Measurements from ENCODE around the gene LITAF. TPM values are rescaled to one million over a fixed set of nuclear protein-coding genes. Genes with fewer than 3 reads are reported as not detected.

Gene LITAF
- total and polyA plus RNA-seq, 2 of the 4 experiments (the other 2 are of a cell fraction) = 113 to 206 TPM

GRCh38 chr16:11536104-11536866 lies 50.4 kb downstream of the LITAF start:
- BruUV-seq (replicated peaks) = no TSS peak
- intact Hi-C loops (cut with micrococcal nuclease) = no loop called here

More at GRCh38 chr16:11536104-11536866, 50.4 kb downstream of the LITAF start:
- no peak overlapping the region for H3K18ac ChIP-seq (ENCODE audit: low read depth, low read length)
- H2BK20ac ChIP-seq (ENCODE audit: low read depth, low read length) = no peak overlapping the region
- no peak overlapping the region for H2BK120ac ChIP-seq (ENCODE audit: low read depth, low read length)
- H3K4ac ChIP-seq (ENCODE audit: low read depth, low read length) = no peak overlapping the region
- H4K8ac ChIP-seq (ENCODE audit: low read depth in 2 of 2, low read length in 2 of 2) = no peak overlapping the region
- no peak overlapping the region for H2AFZ ChIP-seq (replicated peaks; ENCODE audit: low read length, poor library complexity)
- ATAC-seq (ENCODE audit: low read depth) = no peak
- H3K27ac ChIP-seq (ENCODE audit: insufficient read depth, low read length) = no peak overlapping the region
- H4K20me1 ChIP-seq (ENCODE audit: insufficient read depth, low read length) = no peaks in the 10 kb centered on the region
- in situ Hi-C loops (cut with MboI; ENCODE audit: low sequenced_read_pairs) (loop anchor here (25.0 kb wide), 1 partner anchor 574 kb away; no protein-coding TSS in a partner anchor), dilution Hi-C loops (cut with HindIII; ENCODE audit: low sequenced_read_pairs, unreplicated experiment) (no loop called here)
- no peak overlapping the region for H3K14ac ChIP-seq (replicated peaks; ENCODE audit: low read depth, low read length)
- H3K9ac ChIP-seq (ENCODE audit: low read depth, low read length) = no peak overlapping the region
- 33% methylated on average over 1 of the region's 15 CpGs; no CpG with 5 or more reads in 1 of the 2 experiments for WGBS, 2 experiments (ENCODE audit: extremely low coverage in 2 of 2, insufficient read length in 1 of 2)
- no peak overlapping the region for H2BK15ac ChIP-seq (ENCODE audit: low read depth, low read length)
- H3K9me1 ChIP-seq (ENCODE audit: insufficient read depth, low read length) = no peaks in the 10 kb centered on the region; the same call in 1 of the 2 replicates
- TF ChIP-seq MAZ (IDR thresholded peaks at IDR 0.05; ENCODE audit: borderline replicate concordance, low read depth, low read length) (no peak), ELK1 (IDR thresholded peaks at IDR 0.05; ENCODE audit: borderline replicate concordance, low read depth, low read length) (no peak), MAFK (IDR thresholded peaks at IDR 0.05; ENCODE audit: low read depth, low read length) (no peak), RCOR1 (IDR thresholded peaks at IDR 0.05; ENCODE audit: insufficient replicate concordance, low read length) (no peak), POLR2A (IDR thresholded peaks at IDR 0.05; ENCODE audit: low read depth, low read length) (no peak), RFX5 (IDR thresholded peaks at IDR 0.05; ENCODE audit: low read depth, low read length) (no peak), MXI1 (IDR thresholded peaks at IDR 0.05; ENCODE audit: borderline replicate concordance, low read depth, low read length) (no peak), SMC3 (IDR thresholded peaks at IDR 0.05; ENCODE audit: low read depth, low read length) (no peak), USF2 (IDR thresholded peaks at IDR 0.05; ENCODE audit: low read depth, low read length) (no peak), CHD1 (IDR thresholded peaks at IDR 0.05; ENCODE audit: low read depth, low read length) (no peak)
- H3K4me2 ChIP-seq (ENCODE audit: low read depth, low read length) = no peak overlapping the region
- no peaks in the 10 kb centered on the region for H3K36me3 ChIP-seq (ENCODE audit: control insufficient read depth, insufficient read depth, low read length)
- no peak for DNase-seq
- H4K91ac ChIP-seq (ENCODE audit: insufficient read depth, low read depth, low read length) = no peak overlapping the region
- H2AK5ac ChIP-seq (ENCODE audit: low read depth, low read length) = no peak overlapping the region
- H3K27me3 ChIP-seq (ENCODE audit: control insufficient read depth, insufficient read depth, low read length) = no peaks in the 10 kb centered on the region
- H3K4me3 ChIP-seq (ENCODE audit: insufficient read depth, low read depth, low read length) = no peak overlapping the region
- no peak overlapping the region for H4K5ac ChIP-seq (ENCODE audit: low read depth, low read length)
- peaks cover 5% of the 10 kb centered on the region; the same call in 1 of the 2 replicates for H3K4me1 ChIP-seq (ENCODE audit: control insufficient read depth, insufficient read depth, low read length)
- no peak overlapping the region for H2AK9ac ChIP-seq (replicated peaks; ENCODE audit: low read depth, low read length, poor library complexity)
- no peaks in the 10 kb centered on the region for H3K9me3 ChIP-seq (ENCODE audit: control insufficient read depth, insufficient read depth, low read length)
- POLR2A ChIA-PET (ENCODE audit: unreplicated experiment) = no interaction called here
- H3K56ac ChIP-seq (ENCODE audit: extremely low read depth, insufficient read depth, low read length) = no peak overlapping the region
- H3K79me1 ChIP-seq (ENCODE audit: low read depth in 1 of 2, low read length in 2 of 2) = no peaks in the 10 kb centered on the region
- CTCF ChIA-PET = interaction anchor here (0.6 kb wide), 1 partner anchor 105 kb away, joined by 5 read pairs; no protein-coding TSS in a partner anchor
- H2BK5ac ChIP-seq (ENCODE audit: low read depth, low read length, poor library complexity, severe bottlenecking) = no peak overlapping the region
- no peak overlapping the region for H3K23ac ChIP-seq (ENCODE audit: low read depth, low read length)
